ENCODE data around the gene KLF2.

KLF2 gene

GRCh38 chr19:16309643-16310042, 15.0 kb upstream of the KLF2 start:
- TF ChIP-seq CTCF (IDR thresholded peaks at IDR 0.05; ENCODE audit: borderline replicate concordance, insufficient read depth, low read depth, low read length): no peak
- no peak overlapping the region for H3K4me3 ChIP-seq (ENCODE audit: low read depth, low read length)

GRCh38 chr19:16315825-16316505, 8.7 kb upstream of the KLF2 start:
- TF ChIP-seq CTCF (IDR thresholded peaks at IDR 0.05; ENCODE audit: borderline replicate concordance, insufficient read depth, low read depth, low read length): no peak
- H3K4me3 ChIP-seq (ENCODE audit: low read depth, low read length): no peak overlapping the region

- no peak overlapping the region for H3K4me3 ChIP-seq (ENCODE audit: low read depth, low read length)
- TF ChIP-seq CTCF (IDR thresholded peaks at IDR 0.05; ENCODE audit: borderline replicate concordance, insufficient read depth, low read depth, low read length): no peak
Measured at GRCh38 chr19:16316506-16316882, 8.1 kb upstream of the KLF2 start.

GRCh38 chr19:16319481-16319880, 5.1 kb upstream of the KLF2 start:
- H3K4me3 ChIP-seq (ENCODE audit: low read depth, low read length): no peak overlapping the region

GRCh38 chr19:16320987-16321386, 3.6 kb upstream of the KLF2 start:
- TF ChIP-seq CTCF (IDR thresholded peaks at IDR 0.05; ENCODE audit: borderline replicate concordance, insufficient read depth, low read depth, low read length): no peak
- no peak overlapping the region for H3K4me3 ChIP-seq (ENCODE audit: low read depth, low read length)

More at GRCh38 chr19:16319481-16319880, 5.1 kb upstream of the KLF2 start:
- TF ChIP-seq CTCF (IDR thresholded peaks at IDR 0.05; ENCODE audit: borderline replicate concordance, insufficient read depth, low read depth, low read length): no peak

GRCh38 chr19:16325161-16325527, 518 bp downstream of the KLF2 start:
- TF ChIP-seq CTCF (IDR thresholded peaks at IDR 0.05; ENCODE audit: borderline replicate concordance, insufficient read depth, low read depth, low read length): peak; percentile 42
- H3K4me3 ChIP-seq (ENCODE audit: low read depth, low read length): peak overlapping the region; percentile 81

GRCh38 chr19:16325641-16326400, 1.2 kb downstream of the KLF2 start:
- TF ChIP-seq CTCF (IDR thresholded peaks at IDR 0.05; ENCODE audit: borderline replicate concordance, insufficient read depth, low read depth, low read length): no peak
- peak overlapping the region; percentile 81 for H3K4me3 ChIP-seq (ENCODE audit: low read depth, low read length)
